ENCODE measurements around the gene IGF1.

Gene IGF1

GRCh38 chr12:102487226-102487625 lies 6.9 kb upstream of the IGF1 start:
- no peak for DNase-seq

- no peak for DNase-seq
Observed at GRCh38 chr12:102486153-102486552, 5.8 kb upstream of the IGF1 start.

- peak; percentile 3 for DNase-seq
Observed at GRCh38 chr12:102484428-102484958, 4.1 kb upstream of the IGF1 start.

- no peak for DNase-seq
Observed at GRCh38 chr12:102484017-102484416, 3.7 kb upstream of the IGF1 start.

- no peak for DNase-seq
Observed at GRCh38 chr12:102483466-102483865, 3.1 kb upstream of the IGF1 start.

GRCh38 chr12:102481705-102482425 lies 1.5 kb upstream of the IGF1 start:
- no peak for DNase-seq

- no peak for DNase-seq
Observed at GRCh38 chr12:102479939-102480338, 424 bp downstream of the IGF1 start.

- no peak for DNase-seq
Observed at GRCh38 chr12:102479099-102479885, 1.1 kb downstream of the IGF1 start.

GRCh38 chr12:102478405-102479098 lies 1.8 kb downstream of the IGF1 start:
- peak; percentile 2 for DNase-seq

- DNase-seq = no peak
Observed at GRCh38 chr12:102475355-102475754, 5.0 kb downstream of the IGF1 start.

GRCh38 chr12:102474438-102475064 lies 5.8 kb downstream of the IGF1 start:
- DNase-seq = peak; percentile 56

GRCh38 chr12:102472496-102472895 lies 7.9 kb downstream of the IGF1 start:
- no peak for DNase-seq

- DNase-seq = no peak
Observed at GRCh38 chr12:102471556-102471955, 8.8 kb downstream of the IGF1 start.

- DNase-seq = no peak
Observed at GRCh38 chr12:102470945-102471344, 9.4 kb downstream of the IGF1 start.

- no peak for DNase-seq
Observed at GRCh38 chr12:102468261-102468915, 12.0 kb downstream of the IGF1 start.

- DNase-seq = no peak
Observed at GRCh38 chr12:102465762-102466560, 14.4 kb downstream of the IGF1 start.

- DNase-seq = no peak
Observed at GRCh38 chr12:102463659-102464249, 16.6 kb downstream of the IGF1 start.

GRCh38 chr12:102462795-102463465 lies 17.4 kb downstream of the IGF1 start:
- no peak for DNase-seq

GRCh38 chr12:102462386-102462785 lies 18.0 kb downstream of the IGF1 start:
- DNase-seq = no peak

GRCh38 chr12:102461501-102461900 lies 18.9 kb downstream of the IGF1 start:
- DNase-seq = no peak

- no peak for DNase-seq
Observed at GRCh38 chr12:102459314-102459713, 21.0 kb downstream of the IGF1 start.

Measured in NCI-H226 (cell line).